HG03175 (cell line): ENCODE results near the gene PAPPA2.
"Not testable (repeated sequence)": the region's sequence is repeated elsewhere in the genome, so short reads cannot be mapped to it uniquely, and the experiment has no call there.

Experiments
- ATAC-seq: cut with Tn5 transposase; IDR thresholded peaks from one replicate; pipeline ENCODE4 v1.9.1; 2021; ENCODE audit warnings: mild to moderate bottlenecking, moderate library complexity; ENCODE audit not compliant: unreplicated experiment

PAPPA2 gene

GRCh38 chr1:176602388-176603004 lies 139.5 kb downstream of the PAPPA2 start:
- ATAC-seq = no peak

GRCh38 chr1:176603696-176604095 lies 140.7 kb downstream of the PAPPA2 start:
- no peak for ATAC-seq

- ATAC-seq = no peak
These were observed 141.5 kb downstream of the PAPPA2 start for GRCh38 chr1:176604461-176604860.

- no peak for ATAC-seq
These were observed 142.2 kb downstream of the PAPPA2 start for GRCh38 chr1:176605176-176605575.

GRCh38 chr1:176609556-176610408 lies 146.8 kb downstream of the PAPPA2 start:
- no peak for ATAC-seq

GRCh38 chr1:176612791-176613190 lies 149.8 kb downstream of the PAPPA2 start:
- ATAC-seq = no peak

GRCh38 chr1:176617881-176618280 lies 154.9 kb downstream of the PAPPA2 start:
- ATAC-seq = no peak

GRCh38 chr1:176619261-176619660 lies 156.3 kb downstream of the PAPPA2 start:
- ATAC-seq = no peak

- ATAC-seq = no peak
These were observed 162.4 kb downstream of the PAPPA2 start for GRCh38 chr1:176625365-176625764.

GRCh38 chr1:176626572-176627061 lies 163.6 kb downstream of the PAPPA2 start:
- ATAC-seq = no peak

- ATAC-seq = no peak
These were observed 165.8 kb downstream of the PAPPA2 start for GRCh38 chr1:176628775-176629174.

GRCh38 chr1:176634733-176635132 lies 171.8 kb downstream of the PAPPA2 start:
- ATAC-seq = not testable (repeated sequence)

- no peak for ATAC-seq
These were observed 175.9 kb downstream of the PAPPA2 start for GRCh38 chr1:176638713-176639526.

- ATAC-seq = no peak
These were observed 180.6 kb downstream of the PAPPA2 start for GRCh38 chr1:176643536-176643935.

GRCh38 chr1:176648556-176648955 lies 185.6 kb downstream of the PAPPA2 start:
- no peak for ATAC-seq

GRCh38 chr1:176656257-176656995 lies 193.5 kb downstream of the PAPPA2 start:
- no peak for ATAC-seq

GRCh38 chr1:176669782-176670181 lies 206.8 kb downstream of the PAPPA2 start:
- ATAC-seq = no peak

GRCh38 chr1:176670853-176671252 lies 207.9 kb downstream of the PAPPA2 start:
- no peak for ATAC-seq

GRCh38 chr1:176682830-176683535 lies 220.0 kb downstream of the PAPPA2 start:
- no peak for ATAC-seq
